PC-9 (cell line): ENCODE results near the gene STX18.

ENCODE experiments used
- CTCF ChIP-seq: fragments of 200-600 bp; sonication (generic); conservative IDR thresholded peaks from 2 replicates; pipeline ENCODE4 v1.6.1; 2017; ENCODE audit warnings: mixed run types, antibody characterized with exemption, mild to moderate bottlenecking, moderate library complexity
- EZH2 ChIP-seq: fragments of 200-600 bp; sonication (generic); IDR thresholded peaks from 2 replicates; pipeline ENCODE4 v1.8.0; 2017; ENCODE audit warnings: antibody characterized with exemption, low read depth

GRCh38 chr4:4446434-4446833 lies 95.4 kb downstream of the STX18 start:
- TF ChIP-seq CTCF (no peak), EZH2 (no peak)
